ENCODE measurements around the gene CWF19L1. TPM values are rescaled to one million over a fixed set of nuclear protein-coding genes. Genes with fewer than 3 reads are reported as not detected.

CWF19L1 gene
- polyA plus RNA-seq, 1 donor from 2014 or later, result 36.9 TPM

GRCh38 chr10:100306861-100307260, 39.4 kb upstream of the CWF19L1 start:
- H3K79me2 ChIP-seq (replicated peaks; ENCODE audit: insufficient read depth, low read length), result no peaks in the 10 kb centered on the region
- no peak overlapping the region for H3K4me3 ChIP-seq (ENCODE audit: low read length)
- TF ChIP-seq POLR2AphosphoS5 (IDR thresholded peaks at IDR 0.05), result no peak
- TF ChIP-seq REST (IDR thresholded peaks at IDR 0.05; ENCODE audit: borderline replicate concordance), result no peak
- no peak for TF ChIP-seq EP300 (conservative IDR thresholded peaks at IDR 0.05; ENCODE audit: poor library complexity, severe bottlenecking)
- no peak for TF ChIP-seq TAF1 (IDR thresholded peaks at IDR 0.05; ENCODE audit: low read depth)
- no peak for TF ChIP-seq MXI1 (conservative IDR thresholded peaks at IDR 0.05; ENCODE audit: poor library complexity, severe bottlenecking)
- TF ChIP-seq EZH2 (IDR thresholded peaks at IDR 0.05; ENCODE audit: borderline replicate concordance, insufficient read depth, low read length, poor library complexity, severe bottlenecking), result no peak
- no peak for TF ChIP-seq RAD21 (conservative IDR thresholded peaks at IDR 0.05)
- no peak for TF ChIP-seq SMC3 (conservative IDR thresholded peaks at IDR 0.05; ENCODE audit: poor library complexity)
- no peak for TF ChIP-seq CTCF (IDR thresholded peaks at IDR 0.05; ENCODE audit: poor library complexity, severe bottlenecking)
- no peaks in the 10 kb centered on the region for H4K20me1 ChIP-seq (ENCODE audit: insufficient read depth)
- H3K27me3 ChIP-seq (ENCODE audit: insufficient read depth, low read depth, low read length), result peaks cover 4% of the 10 kb centered on the region
- H2AFZ ChIP-seq (ENCODE audit: low read depth, low read length), result no peak overlapping the region
- no peak overlapping the region for H3K9ac ChIP-seq (ENCODE audit: low read length)
- H3F3A ChIP-seq (ENCODE audit: insufficient read depth, low read length, poor library complexity, severe bottlenecking), result no peaks in the 10 kb centered on the region
- H3K27ac ChIP-seq (ENCODE audit: low read length), result no peak overlapping the region
- no peaks in the 10 kb centered on the region for H3K9me3 ChIP-seq (ENCODE audit: low read length)
- no peaks in the 10 kb centered on the region for H3K36me3 ChIP-seq (ENCODE audit: insufficient read depth, low read length)
- no peaks in the 10 kb centered on the region for H3K9me2 ChIP-seq (ENCODE audit: insufficient read depth, low read length)
- no peak overlapping the region for H3K4me2 ChIP-seq (ENCODE audit: low read length)

- H3K4me2 ChIP-seq (ENCODE audit: low read length), result no peak overlapping the region
- H3K4me3 ChIP-seq (ENCODE audit: low read length), result no peak overlapping the region
- H3K36me3 ChIP-seq (ENCODE audit: insufficient read depth, low read length), result no peaks in the 10 kb centered on the region
- H3K9me3 ChIP-seq (ENCODE audit: low read length), result no peaks in the 10 kb centered on the region
- H3K27me3 ChIP-seq (ENCODE audit: insufficient read depth, low read depth, low read length), result peaks cover 4% of the 10 kb centered on the region
- H4K20me1 ChIP-seq (ENCODE audit: insufficient read depth), result no peaks in the 10 kb centered on the region
- no peak overlapping the region for H2AFZ ChIP-seq (ENCODE audit: low read depth, low read length)
- no peak overlapping the region for H3K9ac ChIP-seq (ENCODE audit: low read length)
- TF ChIP-seq TAF1 (IDR thresholded peaks at IDR 0.05; ENCODE audit: low read depth) (no peak), CTCF (IDR thresholded peaks at IDR 0.05; ENCODE audit: poor library complexity, severe bottlenecking) (no peak), EP300 (conservative IDR thresholded peaks at IDR 0.05; ENCODE audit: poor library complexity, severe bottlenecking) (no peak), EZH2 (IDR thresholded peaks at IDR 0.05; ENCODE audit: borderline replicate concordance, insufficient read depth, low read length, poor library complexity, severe bottlenecking) (no peak), REST (IDR thresholded peaks at IDR 0.05; ENCODE audit: borderline replicate concordance) (no peak), SMC3 (conservative IDR thresholded peaks at IDR 0.05; ENCODE audit: poor library complexity) (no peak), MXI1 (conservative IDR thresholded peaks at IDR 0.05; ENCODE audit: poor library complexity, severe bottlenecking) (no peak), RAD21 (conservative IDR thresholded peaks at IDR 0.05) (no peak), POLR2AphosphoS5 (IDR thresholded peaks at IDR 0.05) (no peak)
- H3K79me2 ChIP-seq (replicated peaks; ENCODE audit: insufficient read depth, low read length), result no peaks in the 10 kb centered on the region
- H3K9me2 ChIP-seq (ENCODE audit: insufficient read depth, low read length), result no peaks in the 10 kb centered on the region
- no peak overlapping the region for H3K27ac ChIP-seq (ENCODE audit: low read length)
- H3F3A ChIP-seq (ENCODE audit: insufficient read depth, low read length, poor library complexity, severe bottlenecking), result no peaks in the 10 kb centered on the region
These were observed 37.0 kb upstream of the CWF19L1 start for GRCh38 chr10:100304414-100304813.
